Spinal cord (tissue), 10 donors: Measurements from ENCODE around the gene MED27. TPM values are rescaled to one million over a fixed set of nuclear protein-coding genes. Genes with fewer than 3 reads are reported as not detected.

Experiments
- DNase-seq, 6 donors: peaks; one replicate each; pipeline versions ENCODE4 v3.0.0 to v3.0.0-alpha.2; 2013 to 2015; ENCODE audit warnings: low spot score in 6 of 6, low read depth in 4 of 6
- H3K27ac ChIP-seq: one replicate; pipeline ENCODE4 v1.5.1; 2013; ENCODE audit warnings: low read depth, low read length, control low read depth
- H3K27me3 ChIP-seq: one replicate; pipeline ENCODE4 v1.6.1; 2013; ENCODE audit warnings: low read length; ENCODE audit not compliant: control insufficient read depth, insufficient read depth
- H3K36me3 ChIP-seq: one replicate; pipeline ENCODE4 v1.6.1; 2013; ENCODE audit warnings: low read length; ENCODE audit not compliant: control insufficient read depth, insufficient read depth
- H3K4me1 ChIP-seq: one replicate; pipeline ENCODE4 v1.6.1; 2013; ENCODE audit warnings: low read length; ENCODE audit not compliant: control insufficient read depth, insufficient read depth
- H3K4me3 ChIP-seq: one replicate; pipeline ENCODE4 v1.5.1; 2013; ENCODE audit warnings: low read depth, low read length, control low read depth
- H3K9me3 ChIP-seq: one replicate; pipeline ENCODE4 v1.6.1; 2013; ENCODE audit warnings: low read length; ENCODE audit not compliant: control insufficient read depth, insufficient read depth
- WGBS: methylation state at CpG from one replicate; pipeline ENCODE4 v1.1.5; 2013; ENCODE audit warnings: missing lambda C conversion rate; ENCODE audit not compliant: insufficient coverage; 5-methylcytosine and 5-hydroxymethylcytosine counted together
- long read RNA-seq, 4 donors: transcript quantifications; one replicate each; lab custom pipeline, GENCODE V29; 2026
- polyA plus RNA-seq, 2 donors: library from polyadenylated mRNA; unstranded; fragments of 120-200 nt; gene quantifications; one replicate each; pipeline ENCODE4 v1.2.1, GENCODE V29; 2013; ENCODE audit not compliant: insufficient read length in 2 of 2
- total RNA-seq, 2 donors: library from RNA; depleted of rRNA in 1 of 2; stranded (reverse); fragments of 120-200 nt in 1 of 2; fragments of >200 nt in 1 of 2; gene quantifications; one replicate each; pipeline versions ENCODE4 v1.2.3 to v1.2.4, GENCODE V29; 2013 to 2014
- donor health status: healthy.

Gene MED27
- total RNA-seq (10 to 100 TPM; 13.9 to 24.6 TPM), polyA plus RNA-seq (10 to 100 TPM; 27.1 to 27.8 TPM)
- long read RNA-seq, donor 1, transcript MED27-201 (8 exons, 1,431 nt), result major isoform, 17 of 22 reads
- long read RNA-seq, donor 1, partial matches to known transcripts, result 5 of 22 reads
- long read RNA-seq, donor 1, other reads (novel, unspliced or antisense), result 0 of 22 reads
- long read RNA-seq, donor 2, transcript MED27-201 (8 exons, 1,431 nt), result major isoform, 7 of 7 reads
- long read RNA-seq, donor 2, partial matches to known transcripts, result 0 of 7 reads
- long read RNA-seq, donor 2, other reads (novel, unspliced or antisense), result 0 of 7 reads
- long read RNA-seq, donor 3, partial matches to known transcripts, result 0 of 2 reads
- long read RNA-seq, donor 3, other reads (novel, unspliced or antisense), result 0 of 2 reads
- long read RNA-seq, donor 4, transcript MED27-201 (8 exons, 1,431 nt), result major isoform, 7 of 13 reads
- long read RNA-seq, donor 4, partial matches to known transcripts, result 0 of 13 reads
- long read RNA-seq, donor 4, other reads (novel, unspliced or antisense), result 5 of 13 reads

GRCh38 chr9:132079391-132080091 lies at the start of gene MED27:
MED27 (minus strand) TSS chr9:132079867; CDS start chr9:132079844, 23 bp downstream.
- WGBS, result under 1% methylated on average over 38 of the region's 41 CpGs
- Histone ChIP-seq H3K9me3 (no peaks in the 10 kb centered on the region), H3K27ac (peak within 1 kb of the TSS; percentile 67), H3K36me3 (peaks cover 4% of the 10 kb centered on the region), H3K4me3 (peak within 1 kb of the TSS; percentile 86), H3K27me3 (no peaks in the 10 kb centered on the region), H3K4me1 (peaks cover 11% of the 10 kb centered on the region)
- DNase-seq, result peak; percentile 89 to 98 (median 92)

- H3K4me3 ChIP-seq, result no peak overlapping the region
- H3K9me3 ChIP-seq, result no peaks in the 10 kb centered on the region
- peaks cover 23% of the 10 kb centered on the region for H3K27me3 ChIP-seq
- no peak for DNase-seq
- no peak overlapping the region for H3K27ac ChIP-seq
- no peaks in the 10 kb centered on the region for H3K4me1 ChIP-seq
- WGBS, result 78% methylated on average over 8 of the region's 15 CpGs
- no peaks in the 10 kb centered on the region for H3K36me3 ChIP-seq
Measured at GRCh38 chr9:132127888-132128534, 48.3 kb upstream of the MED27 start.

GRCh38 chr9:132126680-132127236 lies 47.1 kb upstream of the MED27 start:
- Histone ChIP-seq H3K4me3 (no peak overlapping the region), H3K9me3 (no peaks in the 10 kb centered on the region), H3K36me3 (no peaks in the 10 kb centered on the region), H3K27me3 (peaks cover 24% of the 10 kb centered on the region), H3K27ac (no peak overlapping the region), H3K4me1 (no peaks in the 10 kb centered on the region)
- no peak for DNase-seq
- whole genome bisulfite sequencing, result 65% methylated on average over 7 of the region's 13 CpGs

GRCh38 chr9:132125944-132126679 lies 46.4 kb upstream of the MED27 start:
- Histone ChIP-seq H3K9me3 (no peaks in the 10 kb centered on the region), H3K36me3 (no peaks in the 10 kb centered on the region), H3K27me3 (peaks cover 26% of the 10 kb centered on the region), H3K4me3 (no peak overlapping the region), H3K4me1 (no peaks in the 10 kb centered on the region), H3K27ac (no peak overlapping the region)
- DNase-seq, result no peak
- WGBS, result 63% methylated on average over 14 of the region's 20 CpGs

GRCh38 chr9:132125361-132125760 lies 45.7 kb upstream of the MED27 start:
- Histone ChIP-seq H3K27me3 (peaks cover 26% of the 10 kb centered on the region), H3K9me3 (no peaks in the 10 kb centered on the region), H3K27ac (no peak overlapping the region), H3K36me3 (no peaks in the 10 kb centered on the region), H3K4me3 (no peak overlapping the region), H3K4me1 (no peaks in the 10 kb centered on the region)
- no peak for DNase-seq
- WGBS, result 51% methylated on average over 3 of the region's 7 CpGs

- H3K27me3 ChIP-seq, result peaks cover 26% of the 10 kb centered on the region
- no peaks in the 10 kb centered on the region for H3K36me3 ChIP-seq
- H3K4me1 ChIP-seq, result no peaks in the 10 kb centered on the region
- H3K4me3 ChIP-seq, result no peak overlapping the region
- no peaks in the 10 kb centered on the region for H3K9me3 ChIP-seq
- WGBS, result 67% methylated on average over 3 of the region's 6 CpGs
- DNase-seq, result no peak
- H3K27ac ChIP-seq, result no peak overlapping the region
Measured at GRCh38 chr9:132124800-132125199, 45.1 kb upstream of the MED27 start.

GRCh38 chr9:132121021-132121420 lies 41.4 kb upstream of the MED27 start:
- H3K27me3 ChIP-seq, result peaks cover 19% of the 10 kb centered on the region
- DNase-seq, result no peak
- no peaks in the 10 kb centered on the region for H3K9me3 ChIP-seq
- H3K36me3 ChIP-seq, result no peaks in the 10 kb centered on the region
- H3K4me3 ChIP-seq, result no peak overlapping the region
- no peaks in the 10 kb centered on the region for H3K4me1 ChIP-seq
- no CpG with 5 or more reads among the region's 2 CpGs for WGBS
- no peak overlapping the region for H3K27ac ChIP-seq

GRCh38 chr9:132117694-132118093 lies 38.0 kb upstream of the MED27 start:
- 100% methylated on average over 1 of the region's 3 CpGs for WGBS
- no peaks in the 10 kb centered on the region for H3K4me1 ChIP-seq
- H3K9me3 ChIP-seq, result no peaks in the 10 kb centered on the region
- peaks cover 9% of the 10 kb centered on the region for H3K27me3 ChIP-seq
- H3K36me3 ChIP-seq, result no peaks in the 10 kb centered on the region
- no peak for DNase-seq
- no peak overlapping the region for H3K27ac ChIP-seq
- H3K4me3 ChIP-seq, result no peak overlapping the region

GRCh38 chr9:132116583-132116982 lies 36.9 kb upstream of the MED27 start:
- no peaks in the 10 kb centered on the region for H3K9me3 ChIP-seq
- H3K36me3 ChIP-seq, result no peaks in the 10 kb centered on the region
- no peak overlapping the region for H3K4me3 ChIP-seq
- WGBS, result 86% methylated on average over 3 of the region's 3 CpGs
- no peaks in the 10 kb centered on the region for H3K4me1 ChIP-seq
- no peak overlapping the region for H3K27ac ChIP-seq
- no peak for DNase-seq
- peaks cover 6% of the 10 kb centered on the region for H3K27me3 ChIP-seq
